HepG2 (cell line): ENCODE results near the gene DIRAS1. TPM values are rescaled to one million over a fixed set of nuclear protein-coding genes. Genes with fewer than 3 reads are reported as not detected.

ENCODE experiments used
- ATAC-seq: fragments of 200-7000 bp; cut with Tn5 transposase; 3 replicates; pipeline ENCODE4 v1.9.1; 2020; ENCODE audit warnings: mild to moderate bottlenecking, moderate library complexity
- BruUV-seq: library from RNA; stranded (reverse); fragments of 400-500 nt; replicated peaks from 2 replicates; lab custom pipeline; 2021; lab: Mats Ljungman, UMichigan
- CTCF ChIA-PET: fragments of 300-600 bp; formaldehyde crosslinking; extraction: SDS; loops from one replicate; lab custom pipeline; 2021; ENCODE audit warnings: low total read pairs, inconsistent platforms, low intra/inter-chr PET ratio; lab: Yijun Ruan, JAX
- POLR2A ChIA-PET: fragments of 350-600 bp; sonication (Branson Sonifier 250); formaldehyde crosslinking; loops from one replicate; lab custom pipeline; 2020; ENCODE audit warnings: antibody characterized with exemption, inconsistent platforms; lab: Yijun Ruan, JAX
- DNase-seq: peaks from one replicate; pipeline ENCODE4 v3.0.0-alpha.2; 2015; ENCODE audit warnings: low spot score
- FAIRE-seq: peaks from 3 replicates; lab custom pipeline; 2011; peaks lifted over from hg19 to GRCh38; lab: Jason Lieb, UNC
- H2AFZ ChIP-seq: one replicate; pipeline ENCODE4 v1.6.1; 2011; ENCODE audit warnings: low read length, inconsistent platforms
- H3K27ac ChIP-seq: fragments of 300-600 bp; 3 replicates; pipeline ENCODE4 v1.8.0; 2011; ENCODE audit warnings: mixed run types, mild to moderate bottlenecking, mixed read lengths, low read length, inconsistent platforms; ENCODE audit not compliant: insufficient read depth; ENCODE audit errors: extremely low read length
- H3K27me3 ChIP-seq, 2 experiments: fragments of 200-600 bp in 1 of 2; 2 replicates in 1 of 2; 3 replicates in 1 of 2; pipeline versions ENCODE4 v1.6.0 to v1.8.0; 2011; ENCODE audit warnings: low read length in 2 of 2, mild to moderate bottlenecking in 2 of 2, moderate library complexity in 2 of 2, inconsistent platforms in 1 of 2; ENCODE audit not compliant: insufficient read depth in 2 of 2, control insufficient read depth in 1 of 2
- H3K36me3 ChIP-seq, 2 experiments: fragments of 200-600 bp in 1 of 2; replicated peaks in 1 of 2; 2 replicates in 1 of 2; 3 replicates in 1 of 2; pipeline versions ENCODE4 v1.5.1 to v1.8.0; 2011; ENCODE audit warnings: low read length in 2 of 2, inconsistent platforms in 1 of 2; ENCODE audit not compliant: insufficient read depth in 2 of 2, control insufficient read depth in 1 of 2
- H3K4me1 ChIP-seq: 2 replicates; pipeline ENCODE4 v1.5.1; 2012; ENCODE audit warnings: low read length, inconsistent platforms; ENCODE audit not compliant: insufficient read depth
- H3K4me2 ChIP-seq: 2 replicates; pipeline ENCODE4 v1.6.0; 2011; ENCODE audit warnings: low read depth, low read length, inconsistent platforms
- H3K4me3 ChIP-seq, 3 experiments: fragments of 200-600 bp in 1 of 3; sonication (generic), shearing (Covaris generic) in 1 of 3; replicated peaks in 1 of 3; 2 replicates each; pipeline ENCODE4 v1.5.1; 2011 to 2016; ENCODE audit warnings: low read length in 3 of 3, inconsistent platforms in 2 of 3, low read depth in 2 of 3, mild to moderate bottlenecking in 2 of 3, control low read depth in 1 of 3, mixed read lengths in 1 of 3; ENCODE audit not compliant: insufficient read depth in 1 of 3
- H3K79me2 ChIP-seq: one replicate; pipeline ENCODE4 v1.6.1; 2011; ENCODE audit warnings: low read length, inconsistent platforms; ENCODE audit not compliant: insufficient read depth
- H3K9ac ChIP-seq: 2 replicates; pipeline ENCODE4 v1.6.0; 2011; ENCODE audit warnings: mild to moderate bottlenecking, low read depth, low read length, inconsistent platforms; ENCODE audit not compliant: insufficient read depth
- H3K9me3 ChIP-seq: 2 replicates; pipeline ENCODE4 v1.5.1; 2012; ENCODE audit warnings: mild to moderate bottlenecking, low read length
- H4K20me1 ChIP-seq: 2 replicates; pipeline ENCODE4 v1.6.0; 2011; ENCODE audit warnings: inconsistent platforms, mild to moderate bottlenecking, low read length, moderate library complexity; ENCODE audit not compliant: insufficient read depth
- BHLHE40 ChIP-seq: IDR thresholded peaks from 2 replicates; pipeline ENCODE4 v1.6.1; 2011; ENCODE audit warnings: low read length, improper control_type of control experiment
- CHD4 ChIP-seq: fragments of 200-600 bp; sonication (generic); IDR thresholded peaks from 2 replicates; pipeline ENCODE4 v1.7.0; 2017; ENCODE audit warnings: mild to moderate bottlenecking, low read length, borderline replicate concordance
- DMAP1 ChIP-seq: IDR thresholded peaks from 2 replicates; pipeline ENCODE4 v1.6.1; 2016
- FIP1L1 ChIP-seq: fragments of 200-400 bp; formaldehyde crosslinking; IDR thresholded peaks from 2 replicates; pipeline ENCODE4 v1.6.1; 2018; ENCODE audit warnings: low read depth, mild to moderate bottlenecking, low read length, moderate library complexity, borderline replicate concordance; ENCODE audit not compliant: insufficient read depth
- HDAC1 ChIP-seq: sonication (generic); formaldehyde crosslinking; IDR thresholded peaks from 2 replicates; pipeline ENCODE4 v1.5.1; 2020; ENCODE audit warnings: mild to moderate bottlenecking, missing genetic modification reagents
- MAF1 ChIP-seq: sonication (generic); formaldehyde crosslinking; IDR thresholded peaks from 2 replicates; pipeline ENCODE4 v1.5.0; 2020; ENCODE audit warnings: missing genetic modification reagents, borderline replicate concordance
- PREB ChIP-seq: sonication (generic); formaldehyde crosslinking; IDR thresholded peaks from 2 replicates; pipeline ENCODE4 v1.4.0; 2020; ENCODE audit warnings: missing genetic modification reagents
- ZBTB21 ChIP-seq: sonication (generic); formaldehyde crosslinking; IDR thresholded peaks from 2 replicates; pipeline ENCODE4 v1.4.0; 2020; ENCODE audit warnings: missing genetic modification reagents
- ZNF619 ChIP-seq: sonication (generic); formaldehyde crosslinking; IDR thresholded peaks from 2 replicates; pipeline ENCODE4 v1.4.0; 2020; ENCODE audit warnings: mild to moderate bottlenecking, missing genetic modification reagents
- ZNF660 ChIP-seq: sonication (generic); formaldehyde crosslinking; IDR thresholded peaks from 2 replicates; pipeline ENCODE4 v1.5.1; 2020; ENCODE audit warnings: mild to moderate bottlenecking, low read depth, missing genetic modification reagents, borderline replicate concordance
- ZNF790 ChIP-seq: sonication (generic); formaldehyde crosslinking; IDR thresholded peaks from 2 replicates; pipeline ENCODE4 v1.8.0; 2022; ENCODE audit warnings: missing genetic modification reagents, mild to moderate bottlenecking, borderline replicate concordance
- ZSCAN12 ChIP-seq: sonication (generic); formaldehyde crosslinking; IDR thresholded peaks from 2 replicates; pipeline ENCODE4 v1.9.0; 2021; ENCODE audit warnings: mild to moderate bottlenecking, missing genetic modification reagents
- WGBS: methylation state at CpG from one replicate; pipeline ENCODE4 v1.1.6; 2017; ENCODE audit warnings: low lambda C conversion rate; 5-methylcytosine and 5-hydroxymethylcytosine counted together
- in situ Hi-C: cut with HindIII; loops from 2 replicates; pipeline ENCODE4 v1.10.0; 2017; ENCODE audit warnings: low pct_unique_long_range_greater_than_20kb; ENCODE audit not compliant: extremely low pct_ligation_motif_present
- intact Hi-C: fragments of 100-400 bp; cut with micrococcal nuclease; formaldehyde crosslinking; loops from one replicate; pipeline ENCODE4 v1.10.0; 2022; ENCODE audit not compliant: unreplicated experiment
- polyA plus RNA-seq, 8 experiments: library from polyadenylated mRNA; depleted of rRNA in 3 of 8; stranded (reverse) in 7 of 8; unstranded in 1 of 8; fragments of >200 nt; fragmentation: Illumina TruSeq in 4 of 8; extraction: Trizol in 4 of 8; gene quantifications; 2 replicates each; pipeline versions ENCODE4 v1.2.1 to v1.2.3, GENCODE V29; 2011 to 2016; ENCODE audit warnings: low read depth in 4 of 8, missing spikeins in 1 of 8, mixed read lengths in 1 of 8; ENCODE audit not compliant: insufficient read depth in 1 of 8
- total RNA-seq, 5 experiments: library from RNA; depleted of rRNA; stranded (reverse); fragments of >200 nt; fragmentation: Illumina TruSeq; extraction: Trizol; gene quantifications; 2 replicates each; pipeline ENCODE4 v1.2.3, GENCODE V29; 2016; ENCODE audit warnings: low read depth in 1 of 5
- TF ChIP-seq, protein P1 (sequence below): sonication (generic); formaldehyde crosslinking; IDR thresholded peaks from 2 replicates; pipeline ENCODE4 v1.9.0; 2021; ENCODE audit warnings: missing genetic modification reagents, borderline replicate concordance
- TF ChIP-seq, protein P2 (sequence below): IDR thresholded peaks from 2 replicates; pipeline ENCODE4 v1.6.1; 2018; ENCODE audit warnings: missing genetic modification reagents, mild to moderate bottlenecking, missing compliant biosample characterization
- TF ChIP-seq, protein P3 (sequence below): IDR thresholded peaks from 2 replicates; pipeline ENCODE4 v1.6.1; 2012; ENCODE audit warnings: inconsistent platforms
- TF ChIP-seq, protein P4 (sequence below): sonication (generic); formaldehyde crosslinking; IDR thresholded peaks from 2 replicates; pipeline ENCODE4 v1.4.0; 2020; ENCODE audit warnings: mild to moderate bottlenecking, missing genetic modification reagents

DIRAS1 gene
- total and polyA plus RNA-seq, 2 of the 13 experiments (the other 11 are each of a cell fraction or from before 2014, with no cell fraction given) = 0.97 to 1.8 TPM

GRCh38 chr19:2690856-2691255 lies 30.3 kb downstream of the DIRAS1 start:
- POLR2A ChIA-PET = no interaction called here
- H3K36me3 ChIP-seq = no peaks in the 10 kb centered on the region; a peak in 1 of 5 replicates
- no peak for TF ChIP-seq HDAC1 (CRISPR knock-in tag)
- TF ChIP-seq CHD4 = no peak
- TF ChIP-seq, protein P1, sequence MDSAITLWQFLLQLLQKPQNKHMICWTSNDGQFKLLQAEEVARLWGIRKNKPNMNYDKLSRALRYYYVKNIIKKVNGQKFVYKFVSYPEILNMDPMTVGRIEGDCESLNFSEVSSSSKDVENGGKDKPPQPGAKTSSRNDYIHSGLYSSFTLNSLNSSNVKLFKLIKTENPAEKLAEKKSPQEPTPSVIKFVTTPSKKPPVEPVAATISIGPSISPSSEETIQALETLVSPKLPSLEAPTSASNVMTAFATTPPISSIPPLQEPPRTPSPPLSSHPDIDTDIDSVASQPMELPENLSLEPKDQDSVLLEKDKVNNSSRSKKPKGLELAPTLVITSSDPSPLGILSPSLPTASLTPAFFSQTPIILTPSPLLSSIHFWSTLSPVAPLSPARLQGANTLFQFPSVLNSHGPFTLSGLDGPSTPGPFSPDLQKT (CRISPR knock-in tag) = no peak
- TF ChIP-seq, protein P2, sequence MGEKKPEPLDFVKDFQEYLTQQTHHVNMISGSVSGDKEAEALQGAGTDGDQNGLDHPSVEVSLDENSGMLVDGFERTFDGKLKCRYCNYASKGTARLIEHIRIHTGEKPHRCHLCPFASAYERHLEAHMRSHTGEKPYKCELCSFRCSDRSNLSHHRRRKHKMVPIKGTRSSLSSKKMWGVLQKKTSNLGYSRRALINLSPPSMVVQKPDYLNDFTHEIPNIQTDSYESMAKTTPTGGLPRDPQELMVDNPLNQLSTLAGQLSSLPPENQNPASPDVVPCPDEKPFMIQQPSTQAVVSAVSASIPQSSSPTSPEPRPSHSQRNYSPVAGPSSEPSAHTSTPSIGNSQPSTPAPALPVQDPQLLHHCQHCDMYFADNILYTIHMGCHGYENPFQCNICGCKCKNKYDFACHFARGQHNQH (CRISPR knock-in tag) = no peak
- no peak for TF ChIP-seq ZNF790 (CRISPR knock-in tag)
- no peak for TF ChIP-seq BHLHE40
- TF ChIP-seq ZNF619 (CRISPR knock-in tag) = no peak
- no peak for TF ChIP-seq ZBTB21 (CRISPR knock-in tag)
- TF ChIP-seq, protein P3, sequence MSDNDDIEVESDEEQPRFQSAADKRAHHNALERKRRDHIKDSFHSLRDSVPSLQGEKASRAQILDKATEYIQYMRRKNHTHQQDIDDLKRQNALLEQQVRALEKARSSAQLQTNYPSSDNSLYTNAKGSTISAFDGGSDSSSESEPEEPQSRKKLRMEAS = no peak
- TF ChIP-seq PREB (CRISPR knock-in tag) = no peak
- no peak for TF ChIP-seq ZSCAN12
- no peak for TF ChIP-seq DMAP1
- no peak for TF ChIP-seq FIP1L1
- TF ChIP-seq, protein P4, sequence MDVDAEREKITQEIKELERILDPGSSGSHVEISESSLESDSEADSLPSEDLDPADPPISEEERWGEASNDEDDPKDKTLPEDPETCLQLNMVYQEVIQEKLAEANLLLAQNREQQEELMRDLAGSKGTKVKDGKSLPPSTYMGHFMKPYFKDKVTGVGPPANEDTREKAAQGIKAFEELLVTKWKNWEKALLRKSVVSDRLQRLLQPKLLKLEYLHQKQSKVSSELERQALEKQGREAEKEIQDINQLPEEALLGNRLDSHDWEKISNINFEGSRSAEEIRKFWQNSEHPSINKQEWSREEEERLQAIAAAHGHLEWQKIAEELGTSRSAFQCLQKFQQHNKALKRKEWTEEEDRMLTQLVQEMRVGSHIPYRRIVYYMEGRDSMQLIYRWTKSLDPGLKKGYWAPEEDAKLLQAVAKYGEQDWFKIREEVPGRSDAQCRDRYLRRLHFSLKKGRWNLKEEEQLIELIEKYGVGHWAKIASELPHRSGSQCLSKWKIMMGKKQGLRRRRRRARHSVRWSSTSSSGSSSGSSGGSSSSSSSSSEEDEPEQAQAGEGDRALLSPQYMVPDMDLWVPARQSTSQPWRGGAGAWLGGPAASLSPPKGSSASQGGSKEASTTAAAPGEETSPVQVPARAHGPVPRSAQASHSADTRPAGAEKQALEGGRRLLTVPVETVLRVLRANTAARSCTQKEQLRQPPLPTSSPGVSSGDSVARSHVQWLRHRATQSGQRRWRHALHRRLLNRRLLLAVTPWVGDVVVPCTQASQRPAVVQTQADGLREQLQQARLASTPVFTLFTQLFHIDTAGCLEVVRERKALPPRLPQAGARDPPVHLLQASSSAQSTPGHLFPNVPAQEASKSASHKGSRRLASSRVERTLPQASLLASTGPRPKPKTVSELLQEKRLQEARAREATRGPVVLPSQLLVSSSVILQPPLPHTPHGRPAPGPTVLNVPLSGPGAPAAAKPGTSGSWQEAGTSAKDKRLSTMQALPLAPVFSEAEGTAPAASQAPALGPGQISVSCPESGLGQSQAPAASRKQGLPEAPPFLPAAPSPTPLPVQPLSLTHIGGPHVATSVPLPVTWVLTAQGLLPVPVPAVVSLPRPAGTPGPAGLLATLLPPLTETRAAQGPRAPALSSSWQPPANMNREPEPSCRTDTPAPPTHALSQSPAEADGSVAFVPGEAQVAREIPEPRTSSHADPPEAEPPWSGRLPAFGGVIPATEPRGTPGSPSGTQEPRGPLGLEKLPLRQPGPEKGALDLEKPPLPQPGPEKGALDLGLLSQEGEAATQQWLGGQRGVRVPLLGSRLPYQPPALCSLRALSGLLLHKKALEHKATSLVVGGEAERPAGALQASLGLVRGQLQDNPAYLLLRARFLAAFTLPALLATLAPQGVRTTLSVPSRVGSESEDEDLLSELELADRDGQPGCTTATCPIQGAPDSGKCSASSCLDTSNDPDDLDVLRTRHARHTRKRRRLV (CRISPR knock-in tag) = no peak
- no peak for TF ChIP-seq MAF1
- no peak for TF ChIP-seq ZNF660 (CRISPR knock-in tag)

More at GRCh38 chr19:2690856-2691255, 30.3 kb downstream of the DIRAS1 start:
- WGBS = 94% methylated on average over 11 of the region's 11 CpGs
- intact Hi-C loops = no loop called here
- Histone ChIP-seq H3K4me2 (no peak overlapping the region), H4K20me1 (no peaks in the 10 kb centered on the region), H2AFZ (no peak overlapping the region), H3K79me2 (no peaks in the 10 kb centered on the region), H3K4me1 (peaks cover 32% of the 10 kb centered on the region), H3K27ac (no peak overlapping the region), H3K27me3 (no peaks in the 10 kb centered on the region), H3K9me3 (no peaks in the 10 kb centered on the region), H3K4me3 (no peak overlapping the region), H3K9ac (no peak overlapping the region)
- ATAC-seq (no peak), FAIRE-seq (no peak), DNase-seq (no peak)
- in situ Hi-C loops = no loop called here
- CTCF ChIA-PET = no interaction called here
- no TSS peak for BruUV-seq
